Keratinocyte (primary cell): ENCODE data around the gene IVL. TPM values are rescaled to one million over a fixed set of nuclear protein-coding genes. Genes with fewer than 3 reads are reported as not detected.

Source experiments
- DNase-seq: peaks from one replicate; pipeline ENCODE4 v3.0.0-alpha.2; 2011; ENCODE audit warnings: low read depth, missing footprints, low spot score
- FAIRE-seq: peaks from 2 replicates; lab custom pipeline; 2011; peaks lifted over from hg19 to GRCh38; lab: Jason Lieb, UNC
- H2AFZ ChIP-seq: 2 replicates; pipeline ENCODE4 v1.6.0; 2012; ENCODE audit warnings: low read length, control low read depth, inconsistent platforms; ENCODE audit not compliant: control insufficient read depth
- H3K27ac ChIP-seq: 2 replicates; pipeline ENCODE4 v1.5.1; 2011; ENCODE audit warnings: low read length; ENCODE audit not compliant: control insufficient read depth, insufficient read depth
- H3K27me3 ChIP-seq: 3 replicates; pipeline ENCODE4 v1.6.0; 2011; ENCODE audit warnings: low read length; ENCODE audit not compliant: control insufficient read depth, insufficient read depth; ENCODE audit errors: extremely low read depth
- H3K36me3 ChIP-seq, 2 experiments: 2 replicates in 1 of 2; 3 replicates in 1 of 2; pipeline ENCODE4 v1.5.1; 2011; ENCODE audit warnings: low read length in 2 of 2, mild to moderate bottlenecking in 1 of 2; ENCODE audit not compliant: control insufficient read depth in 2 of 2, insufficient read depth in 2 of 2; ENCODE audit errors: extremely low read depth in 1 of 2
- H3K4me1 ChIP-seq: 3 replicates; pipeline ENCODE4 v1.5.1; 2011; ENCODE audit warnings: low read length; ENCODE audit not compliant: control insufficient read depth, insufficient read depth; ENCODE audit errors: extremely low read depth
- H3K4me2 ChIP-seq: 3 replicates; pipeline ENCODE4 v1.6.0; 2011; ENCODE audit warnings: low read depth, low read length; ENCODE audit not compliant: control insufficient read depth, insufficient read depth; ENCODE audit errors: extremely low read depth
- H3K4me3 ChIP-seq, 3 experiments: fragments of 200-600 bp in 1 of 3; sonication (generic) in 1 of 3; 2 replicates in 2 of 3; 3 replicates in 1 of 3; pipeline ENCODE4 v1.5.1; 2011 to 2016; ENCODE audit warnings: low read length in 3 of 3, mild to moderate bottlenecking in 3 of 3, control low read depth in 2 of 3, inconsistent platforms in 1 of 3, low read depth in 1 of 3, mixed read lengths in 1 of 3, mixed run types in 1 of 3, moderate library complexity in 1 of 3; ENCODE audit not compliant: control insufficient read depth in 2 of 3, insufficient read depth in 2 of 3; ENCODE audit errors: extremely low read depth in 1 of 3
- H3K79me2 ChIP-seq: 2 replicates; pipeline ENCODE4 v1.6.0; 2012; ENCODE audit warnings: low read length; ENCODE audit not compliant: control insufficient read depth, insufficient read depth
- H3K9ac ChIP-seq: 3 replicates; pipeline ENCODE4 v1.6.0; 2011; ENCODE audit warnings: low read length; ENCODE audit not compliant: control insufficient read depth, insufficient read depth; ENCODE audit errors: extremely low read depth
- H3K9me1 ChIP-seq: 3 replicates; pipeline ENCODE4 v1.6.0; 2011; ENCODE audit warnings: low read length; ENCODE audit not compliant: control insufficient read depth, insufficient read depth; ENCODE audit errors: extremely low read depth
- H3K9me3 ChIP-seq: 2 replicates; pipeline ENCODE4 v1.5.1; 2012; ENCODE audit warnings: low read depth, low read length; ENCODE audit not compliant: control insufficient read depth
- H4K20me1 ChIP-seq: 3 replicates; pipeline ENCODE4 v1.6.0; 2011; ENCODE audit warnings: low read length; ENCODE audit not compliant: control insufficient read depth, insufficient read depth; ENCODE audit errors: extremely low read depth
- CTCF ChIP-seq, 3 experiments: IDR thresholded peaks in 1 of 3; conservative IDR thresholded peaks in 1 of 3; optimal IDR thresholded peaks in 1 of 3; 2 replicates in 2 of 3; 3 replicates in 1 of 3; pipeline versions ENCODE3 to v1.5.1; 2011; ENCODE audit warnings: low read length in 3 of 3, mild to moderate bottlenecking in 3 of 3, moderate library complexity in 2 of 3, control low read depth in 1 of 3, inconsistent platforms in 1 of 3; ENCODE audit not compliant: insufficient read depth in 2 of 3; ENCODE audit errors: extremely low read depth in 1 of 3
- EZH2 ChIP-seq: IDR thresholded peaks from one replicate; pipeline ENCODE4 v1.6.1; 2012; ENCODE audit warnings: inconsistent platforms, mild to moderate bottlenecking, low read length, moderate library complexity
- dilution Hi-C: fragments of 300-500 bp; cut with MboI; formaldehyde crosslinking; loops from one replicate; pipeline ENCODE4 v1.7.0; 2020; ENCODE audit warnings: low sequenced_read_pairs; ENCODE audit not compliant: extremely low pct_ligation_motif_present
- polyA plus RNA-seq, 5 experiments: library from polyadenylated mRNA; depleted of rRNA in 3 of 5; stranded (reverse) in 3 of 5; stranded (forward) in 1 of 5; unstranded in 1 of 5; fragments of >200 nt; gene quantifications; 1 replicate in 1 of 5; 2 replicates in 3 of 5; 3 replicates in 1 of 5; pipeline versions ENCODE4 v1.2.1 to v1.2.3, GENCODE V29; 2011 to 2012; ENCODE audit warnings: missing spikeins in 2 of 5, low read depth in 1 of 5, low replicate concordance in 1 of 5

The IVL gene
- polyA plus RNA-seq, 1 donor (not counting 4 experiments of a cell fraction or from before 2014, with no cell fraction given) = 89.2 TPM

- TF ChIP-seq EZH2 (no peak), CTCF (optimal IDR thresholded peaks at IDR 0.05 in 1 of 3, IDR thresholded peaks at IDR 0.05 in 1 of 3, conservative IDR thresholded peaks at IDR 0.05 in 1 of 3; ENCODE audit: extremely low read depth in 1 of 3, insufficient read depth in 2 of 3, low read length in 3 of 3) (no peak)
- DNase-seq (no peak), FAIRE-seq (peak; percentile 70)
- H3K79me2 ChIP-seq = no peaks in the 10 kb centered on the region
- no peak overlapping the region for H3K9ac ChIP-seq
- no peaks in the 10 kb centered on the region for H3K9me1 ChIP-seq
- H3K27ac ChIP-seq = no peak overlapping the region
- no peaks in the 10 kb centered on the region for H3K9me3 ChIP-seq
- no peaks in the 10 kb centered on the region for H3K36me3 ChIP-seq
- no peak overlapping the region for H3K4me3 ChIP-seq
- H3K4me2 ChIP-seq = peak overlapping the region; percentile 38
- H3K27me3 ChIP-seq = no peaks in the 10 kb centered on the region
- H3K4me1 ChIP-seq = peaks cover 60% of the 10 kb centered on the region
- H4K20me1 ChIP-seq = no peaks in the 10 kb centered on the region
- dilution Hi-C loops = no loop called here
- no peak overlapping the region for H2AFZ ChIP-seq
Measured at GRCh38 chr1:152884085-152884484, 24.3 kb upstream of the IVL start.

- H2AFZ ChIP-seq = no peak overlapping the region
- no peaks in the 10 kb centered on the region for H4K20me1 ChIP-seq
- TF ChIP-seq CTCF (optimal IDR thresholded peaks at IDR 0.05 in 1 of 3, IDR thresholded peaks at IDR 0.05 in 1 of 3, conservative IDR thresholded peaks at IDR 0.05 in 1 of 3; ENCODE audit: extremely low read depth in 1 of 3, insufficient read depth in 2 of 3, low read length in 3 of 3) = no peak
- no peak for TF ChIP-seq EZH2
- dilution Hi-C loops = no loop called here
- H3K4me1 ChIP-seq = peaks cover 60% of the 10 kb centered on the region
- DNase-seq = no peak
- no peak for FAIRE-seq
- no peaks in the 10 kb centered on the region for H3K9me3 ChIP-seq
- H3K4me2 ChIP-seq = peak overlapping the region; percentile 38
- peak overlapping the region; percentile 2 for H3K27ac ChIP-seq
- no peaks in the 10 kb centered on the region for H3K36me3 ChIP-seq
- H3K4me3 ChIP-seq = no peak overlapping the region
- H3K9ac ChIP-seq = no peak overlapping the region
- no peaks in the 10 kb centered on the region for H3K27me3 ChIP-seq
- H3K79me2 ChIP-seq = no peaks in the 10 kb centered on the region
- H3K9me1 ChIP-seq = no peaks in the 10 kb centered on the region
Measured at GRCh38 chr1:152884506-152884905, 23.8 kb upstream of the IVL start.
